ENCODE results near the gene KBTBD2.
"Not testable (repeated sequence)": the region's sequence is repeated elsewhere in the genome, so short reads cannot be mapped to it uniquely, and the experiment has no call there.

KBTBD2 gene

DNA sequence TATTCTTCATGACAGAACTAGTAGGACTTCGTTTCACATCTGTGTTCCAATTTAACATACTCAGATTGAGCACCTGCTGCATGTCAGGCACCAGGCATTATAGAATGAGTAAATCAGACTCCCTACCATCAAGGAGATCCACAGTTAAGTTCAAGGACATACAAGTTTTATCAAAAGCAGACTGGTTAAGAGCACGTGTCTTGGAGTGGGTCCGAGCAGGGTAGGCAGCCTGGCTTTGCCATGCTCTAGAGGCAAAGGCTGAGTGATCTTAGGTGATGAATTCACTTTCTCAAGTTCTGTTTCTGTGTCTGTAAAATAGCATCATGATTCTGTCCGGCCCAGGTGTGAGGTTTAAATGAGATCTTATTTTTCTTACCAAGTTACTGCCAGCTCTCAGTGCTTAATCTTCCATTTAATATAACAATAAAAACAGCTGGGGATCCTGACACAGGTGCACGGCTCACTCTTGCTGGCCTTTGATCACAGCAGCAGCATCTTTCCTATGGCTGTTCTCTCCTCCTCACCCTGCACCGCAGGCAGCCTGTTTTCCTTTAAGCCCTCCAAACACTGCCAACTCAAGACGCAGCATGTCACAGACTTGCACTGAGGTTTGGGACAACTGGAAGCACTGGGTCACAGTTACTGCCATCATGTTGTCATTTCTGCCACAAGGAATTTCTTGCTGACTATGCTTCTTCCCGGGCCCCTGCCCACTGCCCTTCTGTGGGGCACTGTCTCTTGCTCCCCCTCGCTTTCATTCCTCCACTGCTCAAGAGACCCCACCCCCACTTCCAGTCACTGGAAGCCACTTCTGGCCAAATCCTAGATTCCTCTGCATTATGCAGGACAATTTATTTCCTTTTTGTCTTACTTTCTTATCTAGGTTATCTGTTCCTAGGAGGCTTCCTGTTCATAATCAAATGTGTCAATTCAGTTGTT lies 35.5 kb downstream of the KBTBD2 start:
- not testable (repeated sequence) for DNase-seq (ENCODE audit: low read depth)

DNA sequence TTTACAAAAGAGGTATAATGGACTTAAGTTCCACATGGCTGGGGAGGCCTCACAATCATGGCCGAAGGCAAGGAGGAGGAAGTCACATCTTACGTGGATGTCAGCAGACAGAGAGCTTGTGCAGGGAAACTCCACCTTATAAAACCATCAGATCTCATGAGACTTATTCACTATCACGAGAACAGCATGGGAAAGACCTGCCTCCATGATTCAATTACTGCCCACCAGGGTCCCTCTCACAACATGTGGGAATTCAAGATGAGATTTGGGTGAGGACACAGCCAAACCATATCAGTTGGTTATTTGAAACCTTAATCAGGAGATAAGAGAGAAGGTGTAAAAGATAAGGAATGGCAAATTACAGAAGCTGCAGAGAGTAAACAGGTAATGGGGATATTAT lies 40.9 kb downstream of the KBTBD2 start:
- not testable (repeated sequence) for DNase-seq (ENCODE audit: low read depth)

DNA sequence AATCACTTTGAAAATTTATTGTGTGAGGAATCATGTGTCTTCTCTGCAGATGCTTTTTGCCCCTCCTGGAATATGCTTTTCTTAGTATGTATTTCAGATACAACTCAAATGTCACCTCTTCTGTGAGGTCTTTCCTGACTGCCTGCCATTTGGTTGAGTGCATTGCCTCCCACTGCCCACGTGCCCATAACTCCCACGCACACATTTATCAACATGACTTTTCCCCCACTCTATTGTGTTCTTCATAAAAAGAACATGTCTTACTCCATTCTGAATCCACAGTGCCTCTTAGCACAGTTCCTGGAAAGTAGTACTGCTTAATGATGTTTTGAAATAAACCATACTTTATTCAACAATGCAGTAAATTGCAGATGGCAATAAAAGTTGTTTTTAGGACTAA lies 42.9 kb downstream of the KBTBD2 start:
- not testable (repeated sequence) for DNase-seq (ENCODE audit: low read depth)

DNA sequence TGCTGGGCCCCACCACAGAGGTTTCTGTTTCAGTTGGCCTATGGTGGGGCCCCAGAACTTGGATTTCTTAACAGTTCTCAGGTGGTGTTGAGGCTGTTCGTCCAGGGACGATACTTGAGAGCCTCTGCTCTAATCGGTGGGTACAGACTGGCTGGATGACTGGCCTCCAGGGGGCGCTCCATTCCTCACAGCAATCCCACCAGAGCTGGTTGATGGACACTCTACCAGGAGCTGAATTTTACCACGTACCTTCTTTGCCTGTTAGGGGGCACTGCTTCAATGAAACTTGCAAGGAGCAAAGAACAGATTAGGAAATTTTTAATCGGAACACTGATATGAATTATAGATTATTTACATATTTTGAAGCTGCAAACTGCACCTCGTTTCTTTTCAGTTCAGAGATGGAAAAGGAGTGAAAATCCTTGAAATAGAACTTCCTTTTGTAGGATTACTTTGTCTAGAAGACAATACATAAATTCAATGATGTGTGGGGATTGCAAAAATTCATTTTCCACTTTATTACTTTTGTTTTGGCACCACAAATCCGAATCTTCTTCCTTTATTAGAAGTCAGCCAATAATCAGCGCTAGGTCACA lies 44.8 kb downstream of the KBTBD2 start:
- DNase-seq (ENCODE audit: low read depth), result peak; percentile 36

DNA sequence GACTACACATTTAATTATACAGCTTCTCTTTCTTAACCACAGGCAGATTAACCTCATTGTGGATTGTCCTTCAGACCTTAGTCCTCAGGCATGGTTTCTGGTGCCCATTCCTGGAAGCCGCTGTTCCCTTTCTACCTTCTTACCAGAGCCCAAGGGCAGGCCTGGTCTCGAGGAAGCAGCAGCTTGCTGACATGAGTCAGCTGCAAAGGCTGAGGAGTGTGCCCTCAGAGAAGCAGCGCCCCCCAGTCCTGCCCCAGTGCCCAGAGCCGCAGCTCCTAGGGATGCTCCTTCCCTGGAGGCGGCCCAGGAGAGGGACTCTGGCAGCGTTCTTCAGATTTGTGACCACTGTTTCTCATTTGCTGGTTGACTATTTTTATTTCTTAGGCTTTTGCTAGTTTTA lies 46.8 kb downstream of the KBTBD2 start:
- not testable (repeated sequence) for DNase-seq (ENCODE audit: low read depth)

DNA sequence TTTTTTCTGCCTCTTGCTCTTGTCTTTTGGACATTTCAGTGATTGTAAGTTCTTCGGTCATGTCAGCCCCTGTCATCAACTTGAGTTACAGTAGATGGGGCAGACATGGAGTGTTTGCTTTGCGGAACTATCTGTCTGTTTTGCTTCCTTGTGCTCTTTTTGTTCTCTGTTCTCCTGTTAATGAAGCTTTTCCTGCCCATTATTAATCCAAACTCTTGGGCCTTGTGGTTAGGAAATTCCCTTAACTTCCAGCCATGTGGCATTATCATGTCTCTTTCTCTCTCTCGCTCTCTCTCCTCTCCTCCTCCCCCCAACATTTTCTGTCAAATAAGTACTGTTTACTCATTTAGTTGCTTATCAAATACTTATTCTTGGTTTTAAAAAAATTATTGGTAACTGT lies 47.8 kb downstream of the KBTBD2 start:
- not testable (repeated sequence) for DNase-seq (ENCODE audit: low read depth)

DNA sequence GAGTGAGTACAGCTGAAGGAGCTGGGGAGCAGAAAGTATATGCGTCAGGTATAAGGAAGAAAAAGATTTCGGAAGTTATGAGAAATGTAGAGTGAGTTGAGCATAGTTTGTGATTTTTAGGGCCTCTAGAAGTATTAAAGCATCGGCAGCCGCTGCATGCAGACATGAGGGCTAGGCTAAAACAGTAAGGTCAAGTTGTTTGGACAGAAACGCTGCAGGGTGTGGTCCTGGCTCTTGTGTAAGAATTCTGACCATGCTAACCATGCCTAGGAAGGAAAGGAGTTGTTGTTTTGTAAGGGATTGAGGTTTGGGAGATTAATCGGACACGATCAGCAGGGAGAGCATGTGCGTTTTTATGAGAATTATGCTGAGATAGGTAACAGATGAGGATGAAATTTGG lies 51.7 kb downstream of the KBTBD2 start:
- DNase-seq (ENCODE audit: low read depth), result not testable (repeated sequence)

DNA sequence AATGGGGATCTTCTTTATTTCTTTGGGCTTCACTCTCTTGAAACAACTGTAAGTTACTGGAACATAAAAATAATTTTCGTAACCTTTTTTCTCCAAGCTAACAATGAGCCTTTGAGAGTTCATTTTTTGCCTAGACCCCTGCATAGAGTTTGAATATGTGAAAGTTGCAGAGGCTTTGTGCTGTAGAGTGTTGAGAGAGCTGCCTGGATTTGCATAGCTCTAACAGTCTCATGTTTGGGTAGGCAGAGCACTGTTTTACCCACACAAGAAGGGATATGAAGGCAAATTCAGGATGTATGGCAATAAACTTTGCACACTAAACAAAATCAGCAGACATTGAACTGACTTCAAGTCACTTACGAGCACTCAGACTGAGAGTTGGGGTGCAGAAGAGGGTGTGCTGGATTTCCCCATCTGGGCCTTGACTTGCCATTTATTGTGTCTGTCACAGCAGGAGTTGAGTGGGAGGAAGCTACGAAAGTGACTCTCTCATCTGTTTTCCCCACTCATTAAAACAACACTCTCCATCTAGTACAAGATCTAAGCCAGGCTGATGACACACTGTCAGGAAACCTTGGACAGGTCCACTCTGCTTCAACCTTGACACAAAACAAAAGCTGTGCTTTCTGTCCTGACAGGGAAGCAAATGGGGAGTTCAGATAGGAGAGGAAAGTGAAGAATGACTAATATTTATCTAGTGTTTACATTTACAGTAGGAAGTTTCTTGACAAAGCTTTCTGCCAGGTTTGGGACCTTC lies 62.4 kb downstream of the KBTBD2 start:
- not testable (repeated sequence) for DNase-seq (ENCODE audit: low read depth)

Data from stromal cell of bone marrow (primary cell).